ENCODE results near the gene IDH2.

The IDH2 gene

GRCh38 chr15:90053685-90054466 lies 48.4 kb downstream of the IDH2 start:
- in situ Hi-C loops (cut with HindIII; ENCODE audit: low sequenced_read_pairs), result no loop called here
- TF ChIP-seq CTCF (IDR thresholded peaks at IDR 0.05; ENCODE audit: low read depth, low read length), result no peak
- DNase-seq (ENCODE audit: low read depth, low spot score), result no peak
- H3K4me3 ChIP-seq (ENCODE audit: low read depth, low read length), result no peak overlapping the region

- in situ Hi-C loops (cut with HindIII; ENCODE audit: low sequenced_read_pairs), result no loop called here
- H3K4me3 ChIP-seq (ENCODE audit: low read depth, low read length), result no peak overlapping the region
- no peak for TF ChIP-seq CTCF (IDR thresholded peaks at IDR 0.05; ENCODE audit: low read depth, low read length)
- DNase-seq (ENCODE audit: low read depth, low spot score), result no peak
Measured at GRCh38 chr15:90051874-90052273, 50.4 kb downstream of the IDH2 start.

DNA sequence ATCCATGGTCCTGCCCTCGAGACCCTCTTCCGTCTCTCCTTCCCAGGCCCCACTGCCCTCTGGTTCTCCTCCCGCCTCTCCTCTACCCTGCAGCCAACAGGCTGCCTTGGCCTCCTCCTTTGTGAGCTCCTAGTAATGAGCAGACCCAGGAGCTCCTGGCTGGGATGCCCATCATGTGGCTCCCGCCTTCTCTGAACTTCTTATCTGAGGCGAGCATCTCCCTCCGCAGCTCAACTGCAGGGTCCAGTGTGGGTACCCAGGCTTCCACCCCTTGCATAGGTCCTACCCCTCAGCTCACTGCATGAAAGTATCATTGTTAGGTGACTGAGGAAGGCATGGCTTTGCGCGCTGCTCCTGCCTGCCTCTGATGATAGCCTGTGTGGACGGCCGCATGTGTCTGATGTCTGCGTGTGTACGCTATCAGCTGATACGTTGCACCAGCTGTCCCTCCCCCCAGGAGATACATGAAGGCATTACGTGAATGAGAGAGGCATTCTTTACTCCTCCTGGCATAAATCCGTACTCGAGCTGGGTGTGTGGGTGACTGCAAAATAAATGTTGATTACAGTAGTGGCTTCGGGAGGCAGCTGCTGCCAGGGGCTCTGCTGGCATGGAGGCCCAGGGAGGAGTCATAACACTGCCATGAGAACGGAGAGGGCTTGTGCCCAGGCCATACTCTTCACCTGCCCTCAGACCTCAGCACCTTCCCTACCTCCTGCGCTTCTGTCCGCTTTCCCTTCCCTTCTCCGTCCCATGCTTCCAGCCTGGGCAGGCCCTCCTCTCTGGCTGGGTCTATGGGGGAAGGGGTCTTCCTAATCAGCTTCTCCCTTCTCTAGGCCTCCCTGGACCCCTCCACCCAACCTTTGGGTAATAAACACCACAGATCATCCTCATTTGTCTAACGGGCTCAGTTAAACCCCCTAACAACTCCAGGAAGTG lies 52.3 kb downstream of the IDH2 start:
- DNase-seq (ENCODE audit: low read depth, low spot score), result no peak
- in situ Hi-C loops (cut with HindIII; ENCODE audit: low sequenced_read_pairs), result no loop called here
- no peak overlapping the region for H3K4me3 ChIP-seq (ENCODE audit: low read depth, low read length)
- TF ChIP-seq CTCF (IDR thresholded peaks at IDR 0.05; ENCODE audit: low read depth, low read length), result no peak

DNA sequence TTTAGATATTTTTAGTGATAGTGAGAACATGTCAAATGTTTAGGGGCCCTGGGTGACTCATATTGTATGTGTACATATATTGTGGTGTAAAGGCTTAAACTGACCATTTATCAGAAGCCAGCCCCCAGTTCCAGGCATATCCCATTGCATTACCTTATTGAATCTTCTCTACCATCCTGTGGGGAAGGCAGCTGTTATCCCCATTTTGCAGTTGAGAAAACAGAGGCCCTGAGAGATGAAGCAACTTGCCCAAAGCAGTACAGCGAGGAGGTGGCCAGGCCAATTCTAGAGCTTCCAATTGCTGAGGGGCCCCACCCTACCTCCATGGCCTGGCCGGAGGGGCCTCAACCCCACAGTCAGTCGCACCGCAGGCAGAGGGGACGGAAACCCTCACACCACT lies 53.2 kb downstream of the IDH2 start:
- no peak for TF ChIP-seq CTCF (IDR thresholded peaks at IDR 0.05; ENCODE audit: low read depth, low read length)
- in situ Hi-C loops (cut with HindIII; ENCODE audit: low sequenced_read_pairs), result no loop called here
- no peak overlapping the region for H3K4me3 ChIP-seq (ENCODE audit: low read depth, low read length)
- DNase-seq (ENCODE audit: low read depth, low spot score), result no peak

DNA sequence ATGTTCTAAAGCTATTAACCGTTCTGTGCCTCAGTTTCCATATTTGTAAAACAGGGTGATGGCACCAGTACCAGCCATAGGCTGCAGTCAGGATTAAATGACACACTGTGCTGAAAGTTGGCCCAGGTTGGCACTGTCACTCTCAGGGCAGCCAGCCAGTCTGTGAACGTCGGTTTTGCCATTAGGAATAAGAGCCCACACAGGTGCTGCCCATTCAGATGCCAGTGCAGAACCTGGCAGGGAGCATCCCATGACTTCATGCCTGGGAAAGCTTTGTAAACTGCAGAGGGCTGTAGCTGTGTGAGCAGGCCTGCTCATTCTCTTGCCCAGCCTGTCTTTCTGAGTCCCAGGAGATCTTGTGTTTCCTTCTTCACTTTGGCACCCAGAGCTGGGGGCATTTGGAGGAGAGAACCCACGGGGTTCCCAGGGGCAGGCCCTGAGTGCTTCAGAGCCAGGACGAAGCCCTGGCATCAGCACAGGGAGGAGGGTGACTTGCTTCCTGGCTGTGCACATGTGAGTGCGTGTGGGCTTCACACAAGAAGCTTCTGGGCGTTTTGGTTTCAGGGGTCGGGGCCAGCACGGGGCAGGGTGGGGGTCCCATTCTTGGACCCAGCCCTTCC lies 54.2 kb downstream of the IDH2 start:
- in situ Hi-C loops (cut with HindIII; ENCODE audit: low sequenced_read_pairs), result no loop called here
- TF ChIP-seq CTCF (IDR thresholded peaks at IDR 0.05; ENCODE audit: low read depth, low read length), result no peak
- DNase-seq (ENCODE audit: low read depth, low spot score), result no peak
- H3K4me3 ChIP-seq (ENCODE audit: low read depth, low read length), result no peak overlapping the region

DNA sequence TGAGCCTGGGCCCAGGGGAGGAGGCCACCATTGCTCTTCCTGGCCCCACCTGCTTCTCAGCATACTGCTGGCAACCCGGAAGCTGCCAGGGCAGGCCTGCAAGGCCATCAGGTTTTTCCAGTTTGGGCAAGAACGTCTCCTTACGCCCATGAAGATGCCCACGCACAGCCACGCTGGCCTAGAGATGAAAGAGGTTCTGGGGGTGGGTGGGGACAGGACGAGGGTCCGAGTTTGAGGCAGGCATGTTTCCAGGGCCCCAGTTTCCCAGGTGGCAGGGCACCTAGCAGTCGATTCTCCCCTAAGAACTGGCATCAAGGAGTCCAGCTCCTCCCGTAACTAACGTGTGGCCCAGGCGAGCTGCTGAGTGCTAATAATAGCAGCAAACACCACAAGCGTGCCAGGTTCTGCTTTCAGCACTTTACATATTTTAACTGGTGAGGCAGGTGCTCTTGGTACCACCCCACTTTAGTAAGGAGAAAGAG lies 55.3 kb downstream of the IDH2 start:
- in situ Hi-C loops (cut with HindIII; ENCODE audit: low sequenced_read_pairs), result no loop called here
- H3K4me3 ChIP-seq (ENCODE audit: low read depth, low read length), result no peak overlapping the region
- no peak for TF ChIP-seq CTCF (IDR thresholded peaks at IDR 0.05; ENCODE audit: low read depth, low read length)
- no peak for DNase-seq (ENCODE audit: low read depth, low spot score)

Data from astrocyte of the spinal cord (primary cell).